ENCODE results near the gene MATK.
"Not testable (repeated sequence)": the region's sequence is repeated elsewhere in the genome, so short reads cannot be mapped to it uniquely, and the experiment has no call there.

Gene MATK

GRCh38 chr19:3767050-3767449 is 19.1 kb downstream of the MATK start:
- Histone ChIP-seq H3K18ac (ENCODE audit: low read length) (no peak overlapping the region), H4K91ac (ENCODE audit: low read depth, low read length) (no peak overlapping the region), H4K8ac (ENCODE audit: low read depth, low read length) (no peak overlapping the region), H3K27ac (ENCODE audit: low read depth, low read length) (no peak overlapping the region), H3K4me1 (ENCODE audit: control insufficient read depth in 1 of 2, insufficient read depth in 2 of 2, low read length in 2 of 2) (no peaks in the 10 kb centered on the region), H3K79me2 (ENCODE audit: control insufficient read depth, insufficient read depth, low read length, poor library complexity) (peaks cover 2% of the 10 kb centered on the region), H3K79me1 (ENCODE audit: low read length) (peaks cover 2% of the 10 kb centered on the region), H3K23ac (ENCODE audit: low read length) (no peak overlapping the region), H2BK5ac (ENCODE audit: low read depth, low read length, poor library complexity) (no peak overlapping the region), H3K14ac (ENCODE audit: low read length) (no peak overlapping the region), H3K9me3 (ENCODE audit: insufficient read depth, low read depth, low read length) (no peaks in the 10 kb centered on the region), H4K12ac (ENCODE audit: low read depth, low read length) (no peak overlapping the region), H3K9ac (ENCODE audit: low read length) (no peak overlapping the region), H2BK12ac (ENCODE audit: low read length) (no peak overlapping the region), H2BK120ac (ENCODE audit: insufficient read depth, low read length, poor library complexity) (no peak overlapping the region), H2AK5ac (ENCODE audit: low read length) (no peak overlapping the region), H3K36me3 (ENCODE audit: control insufficient read depth in 1 of 2, insufficient read depth in 2 of 2, low read length in 2 of 2) (peaks cover 20 to 24% of the 10 kb centered on the region in 2 experiments), H3K4me2 (ENCODE audit: low read length) (no peak overlapping the region), H3K27me3 (ENCODE audit: insufficient read depth, low read length) (no peaks in the 10 kb centered on the region), H3K4ac (ENCODE audit: low read depth, low read length) (no peak overlapping the region), H3K4me3 (ENCODE audit: low read depth, low read length) (no peak overlapping the region), H2AFZ (ENCODE audit: insufficient read depth, low read length, poor library complexity) (no peak overlapping the region)
- no peak for DNase-seq
- WGBS (ENCODE audit: extremely low coverage, insufficient coverage, insufficient read length), result no CpG with 5 or more reads among the region's 23 CpGs

- H3K18ac ChIP-seq (ENCODE audit: low read length), result no peak overlapping the region
- no peak overlapping the region for H2AFZ ChIP-seq (ENCODE audit: insufficient read depth, low read length, poor library complexity)
- H3K9me3 ChIP-seq (ENCODE audit: insufficient read depth, low read depth, low read length), result no peaks in the 10 kb centered on the region
- peaks cover 2% of the 10 kb centered on the region for H3K79me1 ChIP-seq (ENCODE audit: low read length)
- no peak overlapping the region for H3K4me2 ChIP-seq (ENCODE audit: low read length)
- H4K8ac ChIP-seq (ENCODE audit: low read depth, low read length), result no peak overlapping the region
- H3K4me1 ChIP-seq (ENCODE audit: control insufficient read depth in 1 of 2, insufficient read depth in 2 of 2, low read length in 2 of 2), result no peaks in the 10 kb centered on the region
- H3K36me3 ChIP-seq (ENCODE audit: control insufficient read depth in 1 of 2, insufficient read depth in 2 of 2, low read length in 2 of 2), result peaks cover 20 to 24% of the 10 kb centered on the region in 2 experiments
- no peak overlapping the region for H3K9ac ChIP-seq (ENCODE audit: low read length)
- no CpG with 5 or more reads among the region's 7 CpGs for WGBS (ENCODE audit: extremely low coverage, insufficient coverage, insufficient read length)
- DNase-seq, result no peak
- no peak overlapping the region for H3K4ac ChIP-seq (ENCODE audit: low read depth, low read length)
- no peak overlapping the region for H3K23ac ChIP-seq (ENCODE audit: low read length)
- H3K27me3 ChIP-seq (ENCODE audit: insufficient read depth, low read length), result no peaks in the 10 kb centered on the region
- H2AK5ac ChIP-seq (ENCODE audit: low read length), result no peak overlapping the region
- H2BK12ac ChIP-seq (ENCODE audit: low read length), result no peak overlapping the region
- H4K12ac ChIP-seq (ENCODE audit: low read depth, low read length), result no peak overlapping the region
- H3K14ac ChIP-seq (ENCODE audit: low read length), result no peak overlapping the region
- H2BK5ac ChIP-seq (ENCODE audit: low read depth, low read length, poor library complexity), result no peak overlapping the region
- no peak overlapping the region for H2BK120ac ChIP-seq (ENCODE audit: insufficient read depth, low read length, poor library complexity)
- H3K79me2 ChIP-seq (ENCODE audit: control insufficient read depth, insufficient read depth, low read length, poor library complexity), result peaks cover 2% of the 10 kb centered on the region
- H3K27ac ChIP-seq (ENCODE audit: low read depth, low read length), result no peak overlapping the region
- no peak overlapping the region for H3K4me3 ChIP-seq (ENCODE audit: low read depth, low read length)
- no peak overlapping the region for H4K91ac ChIP-seq (ENCODE audit: low read depth, low read length)
Measured at GRCh38 chr19:3766520-3766919, 19.7 kb downstream of the MATK start.

GRCh38 chr19:3765757-3766156 is 20.4 kb downstream of the MATK start:
- not testable (repeated sequence) for H3K9me3 ChIP-seq (ENCODE audit: insufficient read depth, low read depth, low read length); H3K4me1 ChIP-seq (ENCODE audit: control insufficient read depth in 1 of 2, insufficient read depth in 2 of 2, low read length in 2 of 2); H4K8ac ChIP-seq (ENCODE audit: low read depth, low read length); H4K12ac ChIP-seq (ENCODE audit: low read depth, low read length); H3K18ac ChIP-seq (ENCODE audit: low read length); H3K4ac ChIP-seq (ENCODE audit: low read depth, low read length); H2BK12ac ChIP-seq (ENCODE audit: low read length); H3K4me3 ChIP-seq (ENCODE audit: low read depth, low read length); H2BK120ac ChIP-seq (ENCODE audit: insufficient read depth, low read length, poor library complexity); H3K27me3 ChIP-seq (ENCODE audit: insufficient read depth, low read length); H2AK5ac ChIP-seq (ENCODE audit: low read length); H3K27ac ChIP-seq (ENCODE audit: low read depth, low read length); DNase-seq; H3K79me2 ChIP-seq (ENCODE audit: control insufficient read depth, insufficient read depth, low read length, poor library complexity); H3K14ac ChIP-seq (ENCODE audit: low read length); H2AFZ ChIP-seq (ENCODE audit: insufficient read depth, low read length, poor library complexity); H3K23ac ChIP-seq (ENCODE audit: low read length); H3K4me2 ChIP-seq (ENCODE audit: low read length); H4K91ac ChIP-seq (ENCODE audit: low read depth, low read length); H3K79me1 ChIP-seq (ENCODE audit: low read length); H3K9ac ChIP-seq (ENCODE audit: low read length); H2BK5ac ChIP-seq (ENCODE audit: low read depth, low read length, poor library complexity)
- WGBS (ENCODE audit: extremely low coverage, insufficient coverage, insufficient read length), result no CpG with 5 or more reads among the region's 5 CpGs
- peaks cover 20 to 24% of the 10 kb centered on the region in 2 experiments for H3K36me3 ChIP-seq (ENCODE audit: control insufficient read depth in 1 of 2, insufficient read depth in 2 of 2, low read length in 2 of 2)

- H2BK12ac ChIP-seq (ENCODE audit: low read length), result no peak overlapping the region
- no peak overlapping the region for H3K4ac ChIP-seq (ENCODE audit: low read depth, low read length)
- no peak overlapping the region for H3K14ac ChIP-seq (ENCODE audit: low read length)
- WGBS (ENCODE audit: extremely low coverage, insufficient coverage, insufficient read length), result no CpG with 5 or more reads among the region's 12 CpGs
- H3K36me3 ChIP-seq (ENCODE audit: control insufficient read depth in 1 of 2, insufficient read depth in 2 of 2, low read length in 2 of 2), result peaks cover 21 to 24% of the 10 kb centered on the region in 2 experiments
- no peaks in the 10 kb centered on the region for H3K27me3 ChIP-seq (ENCODE audit: insufficient read depth, low read length)
- H2AK5ac ChIP-seq (ENCODE audit: low read length), result no peak overlapping the region
- H4K12ac ChIP-seq (ENCODE audit: low read depth, low read length), result no peak overlapping the region
- H3K4me2 ChIP-seq (ENCODE audit: low read length), result no peak overlapping the region
- no peak overlapping the region for H2BK5ac ChIP-seq (ENCODE audit: low read depth, low read length, poor library complexity)
- no peak overlapping the region for H3K18ac ChIP-seq (ENCODE audit: low read length)
- H3K27ac ChIP-seq (ENCODE audit: low read depth, low read length), result no peak overlapping the region
- H4K8ac ChIP-seq (ENCODE audit: low read depth, low read length), result no peak overlapping the region
- no peaks in the 10 kb centered on the region for H3K9me3 ChIP-seq (ENCODE audit: insufficient read depth, low read depth, low read length)
- H3K4me1 ChIP-seq (ENCODE audit: control insufficient read depth in 1 of 2, insufficient read depth in 2 of 2, low read length in 2 of 2), result peaks cover 0 to 4% of the 10 kb centered on the region in 2 experiments
- H3K23ac ChIP-seq (ENCODE audit: low read length), result no peak overlapping the region
- no peak overlapping the region for H3K9ac ChIP-seq (ENCODE audit: low read length)
- H4K91ac ChIP-seq (ENCODE audit: low read depth, low read length), result no peak overlapping the region
- H2BK120ac ChIP-seq (ENCODE audit: insufficient read depth, low read length, poor library complexity), result no peak overlapping the region
- H3K79me2 ChIP-seq (ENCODE audit: control insufficient read depth, insufficient read depth, low read length, poor library complexity), result peaks cover 8% of the 10 kb centered on the region
- H3K79me1 ChIP-seq (ENCODE audit: low read length), result peaks cover 7% of the 10 kb centered on the region
- H2AFZ ChIP-seq (ENCODE audit: insufficient read depth, low read length, poor library complexity), result no peak overlapping the region
- no peak overlapping the region for H3K4me3 ChIP-seq (ENCODE audit: low read depth, low read length)
- no peak for DNase-seq
Measured at GRCh38 chr19:3765121-3765520, 21.1 kb downstream of the MATK start.
